Liver (tissue), 3 donors: ENCODE results near the gene HIGD1A.

Source experiments
- FOXA1 ChIP-seq: IDR thresholded peaks from 2 replicates; pipeline ENCODE4 v1.6.1; 2016; ENCODE audit warnings: antibody characterized with exemption
- GABPA ChIP-seq, 2 donors: IDR thresholded peaks in 1 of 2; conservative IDR thresholded peaks in 1 of 2; 2 replicates each; pipeline ENCODE4 v1.6.1; 2016; ENCODE audit warnings: antibody characterized with exemption in 2 of 2, mild to moderate bottlenecking in 1 of 2, moderate library complexity in 1 of 2
- NR2F2 ChIP-seq: IDR thresholded peaks from 2 replicates; pipeline ENCODE4 v1.6.1; 2016; ENCODE audit warnings: antibody characterized with exemption
- TAF1 ChIP-seq: conservative IDR thresholded peaks from 2 replicates; pipeline ENCODE4 v1.6.1; 2016; ENCODE audit warnings: antibody characterized with exemption, mild to moderate bottlenecking
- TF ChIP-seq, protein P1 (sequence below): fragments of 150-350 bp; IDR thresholded peaks from 2 replicates; pipeline ENCODE4 v1.5.1; 2017; ENCODE audit warnings: improper control_type of control experiment, low read depth, low read length; ENCODE audit not compliant: missing input control
- TF ChIP-seq, protein P2 (sequence below): IDR thresholded peaks from 2 replicates; pipeline ENCODE4 v1.6.1; 2016; ENCODE audit warnings: antibody characterized with exemption
- TF ChIP-seq, protein P3 (sequence below): IDR thresholded peaks from 2 replicates; pipeline ENCODE4 v1.6.1; 2016; ENCODE audit warnings: antibody characterized with exemption, mild to moderate bottlenecking
- donor health status: healthy.
- donor health status: healthy.

DNA sequence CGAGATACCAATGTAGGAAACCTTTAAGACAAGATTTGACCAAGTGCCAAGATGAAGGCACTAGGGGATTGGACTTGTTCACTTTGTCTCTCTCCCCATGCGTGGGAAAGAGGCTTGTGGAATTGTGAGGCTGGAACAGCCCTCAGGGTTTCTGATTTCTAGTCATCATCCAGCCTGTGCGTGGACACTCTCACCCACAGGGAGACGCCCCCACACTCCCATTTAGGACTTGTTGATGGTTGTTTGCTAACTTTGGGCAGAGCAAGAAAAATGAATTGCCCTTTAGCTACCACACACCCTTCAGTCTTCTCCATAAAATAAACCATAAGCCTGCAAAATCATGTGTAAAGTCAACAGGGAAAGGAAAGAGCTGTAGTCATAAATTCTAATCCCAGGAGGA lies 23.4 kb upstream of the HIGD1A start:
- TF ChIP-seq, protein P1, sequence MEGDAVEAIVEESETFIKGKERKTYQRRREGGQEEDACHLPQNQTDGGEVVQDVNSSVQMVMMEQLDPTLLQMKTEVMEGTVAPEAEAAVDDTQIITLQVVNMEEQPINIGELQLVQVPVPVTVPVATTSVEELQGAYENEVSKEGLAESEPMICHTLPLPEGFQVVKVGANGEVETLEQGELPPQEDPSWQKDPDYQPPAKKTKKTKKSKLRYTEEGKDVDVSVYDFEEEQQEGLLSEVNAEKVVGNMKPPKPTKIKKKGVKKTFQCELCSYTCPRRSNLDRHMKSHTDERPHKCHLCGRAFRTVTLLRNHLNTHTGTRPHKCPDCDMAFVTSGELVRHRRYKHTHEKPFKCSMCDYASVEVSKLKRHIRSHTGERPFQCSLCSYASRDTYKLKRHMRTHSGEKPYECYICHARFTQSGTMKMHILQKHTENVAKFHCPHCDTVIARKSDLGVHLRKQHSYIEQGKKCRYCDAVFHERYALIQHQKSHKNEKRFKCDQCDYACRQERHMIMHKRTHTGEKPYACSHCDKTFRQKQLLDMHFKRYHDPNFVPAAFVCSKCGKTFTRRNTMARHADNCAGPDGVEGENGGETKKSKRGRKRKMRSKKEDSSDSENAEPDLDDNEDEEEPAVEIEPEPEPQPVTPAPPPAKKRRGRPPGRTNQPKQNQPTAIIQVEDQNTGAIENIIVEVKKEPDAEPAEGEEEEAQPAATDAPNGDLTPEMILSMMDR, result no peak
- TF ChIP-seq NR2F2 (no peak), GABPA (IDR thresholded peaks at IDR 0.05 in 1 of 2, conservative IDR thresholded peaks at IDR 0.05 in 1 of 2) (no peak), TAF1 (no peak), FOXA1 (no peak)
- TF ChIP-seq, protein P2, sequence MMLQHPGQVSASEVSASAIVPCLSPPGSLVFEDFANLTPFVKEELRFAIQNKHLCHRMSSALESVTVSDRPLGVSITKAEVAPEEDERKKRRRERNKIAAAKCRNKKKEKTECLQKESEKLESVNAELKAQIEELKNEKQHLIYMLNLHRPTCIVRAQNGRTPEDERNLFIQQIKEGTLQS, result no peak
- TF ChIP-seq, protein P3, sequence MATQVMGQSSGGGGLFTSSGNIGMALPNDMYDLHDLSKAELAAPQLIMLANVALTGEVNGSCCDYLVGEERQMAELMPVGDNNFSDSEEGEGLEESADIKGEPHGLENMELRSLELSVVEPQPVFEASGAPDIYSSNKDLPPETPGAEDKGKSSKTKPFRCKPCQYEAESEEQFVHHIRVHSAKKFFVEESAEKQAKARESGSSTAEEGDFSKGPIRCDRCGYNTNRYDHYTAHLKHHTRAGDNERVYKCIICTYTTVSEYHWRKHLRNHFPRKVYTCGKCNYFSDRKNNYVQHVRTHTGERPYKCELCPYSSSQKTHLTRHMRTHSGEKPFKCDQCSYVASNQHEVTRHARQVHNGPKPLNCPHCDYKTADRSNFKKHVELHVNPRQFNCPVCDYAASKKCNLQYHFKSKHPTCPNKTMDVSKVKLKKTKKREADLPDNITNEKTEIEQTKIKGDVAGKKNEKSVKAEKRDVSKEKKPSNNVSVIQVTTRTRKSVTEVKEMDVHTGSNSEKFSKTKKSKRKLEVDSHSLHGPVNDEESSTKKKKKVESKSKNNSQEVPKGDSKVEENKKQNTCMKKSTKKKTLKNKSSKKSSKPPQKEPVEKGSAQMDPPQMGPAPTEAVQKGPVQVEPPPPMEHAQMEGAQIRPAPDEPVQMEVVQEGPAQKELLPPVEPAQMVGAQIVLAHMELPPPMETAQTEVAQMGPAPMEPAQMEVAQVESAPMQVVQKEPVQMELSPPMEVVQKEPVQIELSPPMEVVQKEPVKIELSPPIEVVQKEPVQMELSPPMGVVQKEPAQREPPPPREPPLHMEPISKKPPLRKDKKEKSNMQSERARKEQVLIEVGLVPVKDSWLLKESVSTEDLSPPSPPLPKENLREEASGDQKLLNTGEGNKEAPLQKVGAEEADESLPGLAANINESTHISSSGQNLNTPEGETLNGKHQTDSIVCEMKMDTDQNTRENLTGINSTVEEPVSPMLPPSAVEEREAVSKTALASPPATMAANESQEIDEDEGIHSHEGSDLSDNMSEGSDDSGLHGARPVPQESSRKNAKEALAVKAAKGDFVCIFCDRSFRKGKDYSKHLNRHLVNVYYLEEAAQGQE, result no peak
